Epidermal melanocyte (primary cell): Measurements from ENCODE around the gene IZUMO4.

ENCODE experiments used
- DNase-seq: peaks from one replicate; pipeline ENCODE4 v3.0.0; 2011; ENCODE audit warnings: low spot score; ENCODE audit not compliant: insufficient read length

Gene IZUMO4

DNA sequence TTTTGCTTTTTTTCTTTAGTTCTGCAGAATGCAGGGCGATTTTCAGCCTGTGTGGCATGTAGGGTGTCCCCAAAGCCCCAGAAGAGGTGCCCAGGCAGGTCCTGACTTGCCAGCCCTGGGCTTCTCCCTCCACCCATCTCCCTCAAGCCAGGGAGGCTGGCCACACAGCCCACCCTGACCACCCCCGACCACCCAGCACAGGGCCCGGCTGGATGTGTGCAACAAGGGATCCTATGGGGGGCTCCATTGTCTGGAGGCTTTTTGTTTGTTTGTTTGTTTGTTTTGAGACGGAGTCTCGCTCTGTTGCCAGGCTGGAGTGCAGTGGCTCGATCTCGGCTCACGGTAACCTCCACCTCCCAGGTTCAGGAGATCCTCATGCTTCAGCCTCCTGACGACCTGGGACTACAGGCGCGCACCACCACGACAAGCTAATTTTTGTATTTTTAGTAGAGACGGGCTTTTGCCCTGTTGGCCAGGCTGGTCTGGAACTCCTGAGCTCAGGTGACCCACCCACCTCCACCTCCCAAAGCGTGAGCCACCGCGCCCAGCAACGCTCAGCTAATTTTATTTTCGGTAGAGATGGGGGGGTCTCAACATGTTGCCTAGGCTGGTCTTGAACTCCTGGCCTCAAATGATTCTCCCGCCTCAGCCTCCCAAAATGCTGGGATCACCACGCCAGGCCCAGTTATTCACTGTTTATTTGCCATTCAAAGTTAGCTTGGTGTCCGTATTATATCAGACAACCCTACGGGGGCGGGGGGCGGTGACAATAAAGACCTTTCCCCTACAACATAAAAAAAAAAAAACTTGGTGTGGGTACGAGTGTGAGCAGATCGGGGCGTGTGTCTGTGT, 37.9 kb upstream of the IZUMO4 start:
- no peak for DNase-seq

DNA sequence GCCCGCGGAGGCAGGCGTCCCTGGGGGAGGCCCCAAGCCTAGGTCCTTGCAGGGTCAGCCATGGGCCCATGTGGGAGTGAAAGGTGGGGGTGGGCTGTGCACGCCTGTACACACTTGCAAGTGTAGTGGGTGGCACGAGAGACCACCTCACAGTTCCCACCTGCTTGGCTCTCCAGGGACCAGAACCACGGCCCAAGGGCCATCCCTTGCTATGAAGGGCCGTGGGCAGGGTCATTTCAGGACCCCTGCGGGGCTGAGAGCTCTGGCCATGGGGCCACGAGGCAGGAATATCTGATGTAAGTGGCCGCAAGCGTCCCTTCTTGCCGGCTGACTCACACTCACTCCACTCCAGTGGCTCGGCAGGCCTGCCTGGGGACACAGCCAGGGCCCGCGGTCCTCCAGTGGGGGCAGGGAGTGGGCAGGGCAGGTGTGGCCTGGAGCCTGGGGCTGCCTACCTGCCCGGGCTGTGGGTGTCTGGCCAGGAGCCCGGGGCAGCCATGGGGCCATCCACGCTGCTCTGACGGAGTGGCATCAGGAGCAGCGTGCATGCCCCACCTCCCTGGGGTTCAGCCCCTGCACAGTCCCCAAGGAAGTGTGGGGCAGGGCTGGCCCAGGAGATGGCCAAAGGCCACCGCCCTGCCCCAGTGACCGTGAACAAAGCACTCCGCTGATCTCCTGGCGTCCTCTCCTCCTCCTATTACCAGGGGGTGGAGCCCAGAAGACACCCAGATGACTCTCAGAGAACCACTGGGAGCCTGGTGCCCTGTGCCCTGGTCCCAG, 37.1 kb upstream of the IZUMO4 start:
- no peak for DNase-seq

DNA sequence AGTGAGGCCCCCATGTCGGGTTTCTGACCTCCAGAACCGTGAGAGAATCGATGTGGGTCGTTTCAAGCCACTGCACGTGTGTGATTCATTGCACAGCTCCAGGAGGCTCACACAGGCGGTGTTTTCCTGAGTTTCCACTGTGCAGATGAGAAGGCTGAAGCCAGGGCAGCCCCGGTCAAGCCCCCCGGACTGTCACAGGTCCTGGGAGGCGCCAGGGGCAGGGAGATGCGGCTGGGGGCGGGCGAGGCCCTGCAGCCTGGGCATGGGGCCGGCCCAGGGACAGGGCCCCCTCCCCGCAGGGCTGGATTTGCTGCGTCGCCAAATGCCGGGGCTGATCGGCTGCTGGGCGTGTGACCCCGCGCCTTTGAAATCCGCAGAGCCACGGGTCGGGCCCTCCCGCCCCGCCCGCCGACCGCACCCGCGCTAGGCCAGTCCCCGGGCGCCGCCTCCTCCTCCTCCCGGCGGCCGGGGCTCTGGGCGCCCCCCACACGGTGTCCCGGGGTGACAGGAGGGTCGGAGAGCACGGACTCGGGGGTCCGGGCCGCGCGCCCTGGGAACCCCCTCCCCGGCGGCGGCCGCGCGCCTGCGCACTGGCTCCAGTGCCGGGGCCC, 35.7 kb upstream of the IZUMO4 start:
- DNase-seq, result peak; percentile 64

DNA sequence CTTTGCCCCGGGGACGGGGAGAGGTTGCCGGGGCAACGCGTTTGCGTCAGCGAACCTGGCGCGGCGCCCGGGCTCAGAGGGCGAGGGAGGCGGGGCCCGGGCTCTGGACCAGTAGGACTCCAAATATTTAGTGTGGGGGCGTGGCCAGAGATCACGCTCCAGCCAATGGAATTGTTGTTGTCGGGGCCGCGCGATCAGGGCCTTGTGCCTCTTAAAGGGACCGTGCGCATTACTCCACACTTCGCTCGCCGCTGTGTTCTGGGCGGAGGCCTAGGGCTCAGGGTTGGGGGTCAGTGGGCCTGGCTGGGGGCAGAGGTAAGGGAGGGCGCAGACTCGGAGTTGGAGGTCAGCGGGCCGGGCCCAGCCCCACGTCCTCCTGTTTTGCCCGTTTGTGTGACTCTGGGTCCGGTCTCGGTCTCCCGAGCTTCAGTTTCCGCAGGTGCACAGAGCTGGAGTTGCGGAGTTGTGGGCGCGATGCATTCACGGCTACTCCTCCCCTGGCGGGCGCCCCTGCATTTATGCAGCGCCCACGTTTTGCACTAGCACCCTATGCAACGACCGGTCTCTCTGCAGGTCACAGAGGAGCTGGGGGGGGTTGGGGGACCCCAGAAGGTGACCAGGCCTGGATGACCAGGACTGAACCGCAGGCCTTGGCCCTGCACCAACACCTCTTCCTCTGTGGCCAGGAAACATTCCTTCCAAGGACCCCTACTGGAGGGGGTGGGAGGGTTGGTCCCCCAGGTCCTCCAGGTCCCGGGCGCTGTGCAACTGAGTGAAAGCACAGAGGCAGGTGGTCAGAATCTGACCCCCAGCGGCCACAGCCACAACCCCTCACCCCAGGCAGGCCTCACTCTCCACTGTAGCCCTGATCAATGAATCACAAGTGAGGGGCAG, 35.0 kb upstream of the IZUMO4 start:
- DNase-seq, result peak; percentile 92

DNA sequence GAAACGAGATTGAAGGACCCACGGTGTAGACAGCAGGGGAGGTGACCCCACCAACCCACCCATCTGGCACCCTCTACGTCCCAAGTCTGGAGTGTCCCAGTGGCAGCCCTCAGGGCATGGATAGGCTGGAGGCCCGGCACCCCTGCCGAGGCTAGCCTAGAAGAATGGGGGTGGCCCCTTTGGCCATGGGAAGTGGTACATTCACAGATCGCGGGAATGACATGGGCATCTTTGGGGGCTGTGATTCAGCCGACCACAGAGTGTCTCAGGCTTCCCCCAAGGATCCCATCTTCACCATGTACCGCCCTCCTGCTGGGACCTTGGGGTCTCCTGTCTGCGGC, 34.4 kb upstream of the IZUMO4 start:
- DNase-seq, result no peak

DNA sequence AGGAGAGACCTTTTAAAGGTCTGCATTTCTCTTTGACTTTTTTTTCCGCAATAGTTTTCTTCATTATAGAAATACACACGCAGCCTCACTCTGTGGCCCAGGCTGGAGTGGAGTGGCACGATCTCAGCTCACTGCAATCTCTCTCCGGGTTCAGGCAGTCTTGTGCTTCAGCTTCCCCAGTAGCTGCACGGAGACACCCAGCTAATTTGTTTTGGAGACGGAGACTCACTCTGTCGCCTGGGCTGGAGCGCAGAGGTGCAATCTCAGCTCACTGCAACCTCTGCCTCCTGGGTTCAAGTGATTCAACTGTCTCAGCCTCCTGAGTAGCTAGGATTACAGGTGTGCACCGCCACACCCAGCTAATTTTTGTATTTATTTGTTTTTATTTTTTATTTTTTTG, 33.9 kb upstream of the IZUMO4 start:
- DNase-seq, result no peak

DNA sequence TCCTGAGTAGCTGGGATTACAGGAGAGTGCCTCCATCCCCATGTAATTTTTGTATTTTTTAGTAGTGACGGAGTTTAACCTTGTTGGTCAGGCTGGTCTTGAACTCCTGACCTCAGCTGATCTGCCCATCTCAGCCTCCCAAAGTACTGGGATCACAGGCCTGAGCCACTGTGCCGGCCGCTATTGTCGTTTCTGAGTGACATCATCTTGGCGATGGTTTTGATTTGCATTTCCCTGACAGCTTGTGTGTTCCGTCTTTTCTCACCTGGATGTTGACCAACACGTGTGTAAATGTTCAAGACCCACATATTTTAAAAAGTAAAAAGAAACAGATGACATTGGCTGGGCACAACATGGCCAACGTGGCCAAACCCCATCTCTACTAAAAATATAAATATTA, 32.9 kb upstream of the IZUMO4 start:
- no peak for DNase-seq

DNA sequence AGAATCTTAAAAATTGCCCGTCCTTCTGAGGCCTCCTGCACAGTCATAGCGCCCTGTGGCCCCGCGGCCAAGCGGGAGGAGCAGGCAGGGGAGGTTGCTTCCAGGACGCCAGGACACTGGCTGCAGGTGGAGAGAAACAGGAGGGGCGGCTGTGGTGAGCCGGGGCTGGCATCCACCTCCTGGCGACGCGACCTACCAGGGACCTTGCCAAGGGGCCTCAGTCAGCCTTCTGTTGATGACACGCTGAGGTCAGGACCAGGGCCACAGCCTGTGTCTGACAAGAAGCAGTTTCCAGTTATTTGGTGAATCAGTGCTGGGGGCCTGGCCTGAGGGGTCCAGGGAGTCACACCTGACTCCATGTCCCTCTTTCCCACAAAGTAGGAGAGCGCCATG, 32.3 kb upstream of the IZUMO4 start:
- DNase-seq, result no peak

DNA sequence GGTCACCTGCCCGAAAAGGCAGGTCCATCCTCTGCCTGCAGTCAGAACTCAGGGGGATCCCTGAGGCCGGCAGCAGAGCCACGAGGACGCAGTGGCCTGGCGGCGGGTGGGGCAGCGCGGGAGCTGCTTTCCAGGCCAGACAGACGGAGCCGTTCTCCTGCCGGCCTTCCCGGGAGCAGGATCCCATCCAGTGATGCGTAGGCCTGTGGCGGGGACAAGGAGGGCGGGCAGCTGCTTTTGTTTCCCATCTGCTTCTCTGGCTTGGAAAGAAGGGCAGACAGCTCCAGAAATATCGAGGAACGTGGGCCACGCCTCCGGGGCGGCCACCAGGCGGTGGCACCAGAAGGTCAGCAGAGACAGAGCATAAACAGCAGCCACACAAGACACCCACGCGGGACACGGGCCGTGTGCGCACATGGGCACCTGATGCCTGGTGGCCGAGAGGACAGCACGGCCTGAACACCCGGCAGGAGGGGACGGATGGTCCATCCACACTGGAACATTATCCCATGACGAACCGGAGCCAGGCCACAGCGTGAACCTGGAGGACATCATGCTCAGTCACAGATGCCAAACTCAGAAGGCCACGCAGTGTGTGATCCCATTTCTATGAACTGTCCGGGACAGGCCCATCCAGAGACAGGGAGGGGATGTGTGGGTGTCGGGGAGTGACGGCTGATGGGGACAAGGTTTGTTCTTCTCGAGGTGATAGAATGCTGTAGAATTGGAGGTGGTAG, 31.8 kb upstream of the IZUMO4 start:
- DNase-seq, result no peak

DNA sequence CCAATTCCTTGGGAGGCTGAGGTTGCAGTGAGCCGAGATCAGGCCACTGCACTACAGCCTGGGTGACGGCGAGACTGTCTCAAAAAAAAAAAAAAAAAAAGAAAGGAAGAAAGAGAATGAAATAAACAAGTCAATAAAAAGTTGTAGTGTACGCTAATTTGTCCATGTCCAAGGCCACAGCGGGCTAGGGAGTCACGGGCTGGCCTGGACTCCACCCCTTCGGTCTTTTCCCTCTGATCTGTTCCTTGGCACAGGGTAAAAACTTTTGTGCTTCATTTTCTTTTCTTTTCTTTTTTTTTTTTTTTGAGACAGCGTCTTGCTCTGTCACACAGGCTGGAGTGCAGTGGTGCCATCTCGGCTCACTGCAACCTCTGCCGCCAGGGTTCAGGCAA, 26.3 kb upstream of the IZUMO4 start:
- DNase-seq, result no peak

DNA sequence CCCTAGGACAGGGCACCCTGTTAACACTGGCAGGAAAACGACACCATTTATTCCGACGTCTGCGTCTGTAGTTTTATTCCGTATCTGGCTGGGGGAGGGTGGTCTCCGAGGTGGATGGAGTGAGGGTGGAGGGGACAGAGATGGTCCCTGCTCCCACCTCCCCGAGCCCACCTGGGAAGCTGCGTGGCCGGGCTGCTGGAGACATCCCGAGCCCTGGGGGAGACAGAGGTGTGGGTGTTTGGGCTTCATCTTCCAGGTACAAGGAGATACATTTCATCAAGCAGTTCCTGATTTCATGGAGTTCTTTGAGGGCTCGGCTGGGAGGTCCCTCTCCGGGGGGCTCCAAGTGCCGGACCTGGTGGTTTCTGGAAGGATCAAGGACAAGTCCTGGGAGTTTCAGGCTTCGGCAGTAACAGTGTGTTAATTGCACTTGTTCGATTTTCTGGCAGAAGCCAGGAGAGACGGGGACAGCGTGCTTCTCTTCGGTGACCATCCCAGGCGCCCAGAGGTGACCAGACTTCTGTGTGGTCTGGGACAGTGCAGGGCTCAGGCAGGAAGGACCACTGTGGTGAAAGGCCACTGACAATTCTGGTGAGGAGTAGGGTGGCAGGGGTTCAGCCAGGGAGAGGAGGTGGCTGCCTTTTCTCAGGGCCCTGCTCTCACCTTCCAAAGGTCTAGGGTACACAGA, 25.6 kb upstream of the IZUMO4 start:
- no peak for DNase-seq

DNA sequence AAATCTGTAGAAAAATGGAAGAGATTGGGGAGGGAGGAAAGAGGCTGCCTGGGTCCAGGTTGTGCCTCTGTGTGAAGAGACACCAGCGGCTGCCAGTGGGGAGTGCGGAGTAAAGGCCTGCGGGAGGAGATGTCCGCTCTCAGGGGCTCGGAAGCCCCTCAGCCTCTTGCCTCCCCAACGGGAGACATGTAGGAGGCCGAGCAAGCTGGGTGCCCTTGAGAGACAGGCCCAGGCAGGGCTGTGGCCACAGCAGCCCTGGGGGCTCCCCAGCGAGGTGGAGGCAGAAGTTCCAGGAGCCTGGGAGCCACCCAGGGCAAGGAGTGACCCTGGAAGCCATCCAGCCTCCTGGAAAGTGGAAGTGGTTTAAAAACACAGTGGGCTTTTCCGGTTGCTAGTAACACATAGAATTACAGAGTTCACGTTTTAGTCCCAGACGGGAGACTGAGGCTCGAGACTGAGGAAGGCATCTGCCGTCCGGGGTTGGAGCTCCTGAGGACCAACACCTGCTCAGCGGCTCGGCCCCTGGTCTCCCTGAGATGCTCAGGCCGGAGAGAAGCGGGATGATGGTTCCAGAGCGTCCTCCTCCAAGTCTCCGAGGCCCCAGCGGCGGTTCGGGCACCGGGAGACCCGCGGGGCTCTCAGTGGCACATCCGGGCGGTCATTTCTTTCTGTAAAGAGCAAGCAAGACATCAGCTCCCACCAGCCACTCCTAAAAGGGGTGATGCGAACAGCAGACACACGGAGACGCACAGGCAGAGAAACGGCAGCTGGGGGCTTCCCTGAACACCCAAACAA, 23.8 kb upstream of the IZUMO4 start:
- DNase-seq, result no peak

DNA sequence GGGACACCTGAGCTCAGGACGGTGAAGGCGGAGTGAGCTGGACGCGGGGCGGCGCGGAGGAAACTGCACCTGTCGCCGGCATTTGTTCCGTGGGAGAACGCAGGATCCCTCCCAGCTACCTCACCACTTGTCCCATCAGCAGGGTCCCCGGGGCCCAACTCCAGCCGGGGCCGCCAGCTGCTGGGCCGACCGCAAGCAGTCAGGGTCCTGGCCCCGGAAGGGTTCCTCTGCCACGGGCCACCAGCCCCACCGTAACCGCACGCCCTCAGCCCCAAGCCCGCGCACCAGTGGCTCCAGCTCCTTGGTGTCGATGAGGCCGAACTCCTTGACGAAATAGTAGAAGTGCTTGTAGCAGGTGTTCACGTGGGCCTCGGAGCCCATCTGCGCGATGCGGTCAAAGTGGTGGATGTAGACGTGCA, 20.2 kb upstream of the IZUMO4 start:
- no peak for DNase-seq

DNA sequence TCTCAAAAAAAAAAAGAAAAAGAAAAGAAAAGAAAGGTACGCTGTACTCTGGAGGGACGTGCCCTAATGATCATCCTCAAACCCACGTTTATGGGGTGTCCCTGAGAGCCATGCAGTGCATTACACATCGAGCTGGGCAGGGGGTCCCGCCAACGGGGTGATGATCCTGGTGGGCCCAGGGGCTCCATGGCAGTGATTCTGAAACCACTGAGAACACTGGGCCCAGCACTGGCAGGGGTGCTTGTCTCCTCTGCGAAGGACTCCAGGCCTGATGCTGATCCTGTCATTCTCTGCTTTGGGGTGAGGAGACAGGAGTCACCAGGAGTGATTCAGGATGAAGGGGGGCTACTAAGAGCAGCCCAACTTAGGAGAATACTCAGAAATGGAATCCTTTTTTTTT, 19.3 kb upstream of the IZUMO4 start:
- DNase-seq, result no peak

DNA sequence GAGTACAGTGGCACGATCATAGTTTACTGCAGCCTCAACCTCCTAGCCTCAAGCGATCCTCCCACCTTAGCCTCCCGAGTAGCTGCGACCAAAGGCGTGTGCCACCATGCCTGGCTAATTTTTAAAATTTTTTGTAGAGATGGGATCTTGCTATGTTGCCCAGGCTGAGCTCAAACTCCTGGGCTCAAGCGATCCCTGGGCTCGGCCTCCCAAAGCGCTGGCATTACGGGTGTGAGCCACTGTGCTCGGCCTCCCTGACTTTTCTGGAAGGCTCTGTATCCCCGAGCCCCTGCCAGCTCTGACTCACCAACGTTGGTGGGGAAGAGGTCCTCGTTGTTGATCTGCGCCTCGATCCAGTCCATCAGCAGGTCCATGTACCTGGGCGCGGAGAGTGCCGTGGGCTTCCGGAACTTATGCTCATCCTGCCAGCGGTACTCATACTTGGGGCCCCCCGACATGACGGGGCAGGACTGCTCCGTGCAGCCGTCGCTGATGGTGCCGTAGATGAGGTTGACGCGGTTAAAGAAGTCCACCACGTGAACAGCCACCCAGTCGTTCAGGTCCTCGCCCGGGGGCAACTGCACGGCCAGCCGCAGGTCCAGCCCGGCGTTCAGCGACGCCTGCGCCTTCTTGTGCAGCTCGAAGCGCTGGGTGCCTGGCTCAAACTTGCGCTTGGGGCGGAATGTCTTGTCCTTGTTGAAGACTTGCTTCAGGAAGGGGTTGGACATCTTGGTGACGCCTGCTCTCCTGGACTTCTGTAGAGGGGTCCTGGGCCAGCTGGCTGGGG, 18.7 kb upstream of the IZUMO4 start:
- DNase-seq, result no peak

DNA sequence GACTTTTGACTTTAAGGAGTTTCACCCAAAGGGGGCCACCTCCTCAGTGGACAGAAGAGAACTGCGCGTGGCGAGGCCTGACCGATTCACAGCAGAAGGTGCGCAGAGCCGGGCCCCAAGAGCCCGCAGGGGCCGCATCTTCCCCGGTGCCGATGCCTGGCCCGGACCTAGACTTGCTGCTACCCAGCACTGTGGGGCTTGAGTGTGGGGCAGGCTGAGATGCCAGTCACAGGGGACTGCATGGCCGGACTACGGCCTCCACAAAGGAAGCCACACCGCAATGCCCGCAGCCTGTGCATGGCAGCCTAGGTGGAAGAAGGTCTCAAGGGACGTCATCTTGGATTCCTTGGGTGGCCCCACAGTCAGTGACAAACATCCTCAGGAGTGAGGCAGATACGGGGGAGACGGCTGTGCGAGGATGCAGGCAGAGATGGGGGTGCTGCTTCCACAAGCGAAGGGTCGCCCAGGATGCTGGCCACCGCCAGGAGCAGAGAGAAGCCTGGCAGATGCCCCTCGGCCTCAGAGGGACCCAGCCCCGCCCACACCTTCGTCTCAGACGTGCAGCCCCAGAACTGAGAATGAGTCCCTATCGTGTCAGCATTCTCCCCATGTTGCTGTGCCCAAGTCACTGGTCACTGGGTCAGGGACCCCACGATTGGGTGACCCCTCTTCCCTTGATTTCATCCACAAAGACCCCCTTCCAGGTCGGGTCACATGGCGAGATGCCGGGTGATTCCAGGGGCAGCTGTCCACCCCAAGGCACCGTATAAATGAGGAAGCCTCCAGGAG, 17.4 kb upstream of the IZUMO4 start:
- DNase-seq, result no peak

DNA sequence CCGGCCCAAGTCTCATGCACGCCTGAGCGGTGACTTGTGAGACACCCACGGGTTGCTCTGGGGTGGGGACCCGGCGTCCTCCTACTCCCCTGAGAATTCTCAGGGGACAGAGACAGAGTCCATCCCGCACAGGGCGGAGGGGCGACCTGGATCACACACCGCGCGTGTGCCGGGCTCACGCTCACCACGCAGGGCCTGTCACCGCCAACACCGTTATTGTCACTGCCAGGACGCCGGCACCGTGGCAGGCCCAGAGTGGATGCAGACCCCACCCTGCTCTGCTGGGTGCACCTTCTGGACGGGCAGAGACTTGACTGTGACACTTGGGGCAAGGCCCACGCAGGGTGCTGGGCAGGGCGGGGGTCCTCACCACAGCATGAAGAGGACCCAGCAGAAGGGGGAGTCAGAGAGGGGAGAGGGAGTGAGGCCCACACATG, 16.8 kb upstream of the IZUMO4 start:
- no peak for DNase-seq
